SJCRH30 (cell line): ENCODE measurements around the gene INSIG1. TPM values are rescaled to one million over a fixed set of nuclear protein-coding genes. Genes with fewer than 3 reads are reported as not detected.

Experiments
- DNase-seq, 2 experiments: peaks; one replicate each; pipeline ENCODE4 v3.0.0-alpha.2; 2015 to 2020
- H3K27ac ChIP-seq: fragments of 250-450 bp; sonication (Bioruptor Pico); 2 replicates; pipeline ENCODE4 v1.5.1; 2020; ENCODE audit warnings: mild to moderate bottlenecking, moderate library complexity
- H3K27me3 ChIP-seq: fragments of 250-450 bp; sonication (Bioruptor Pico); 2 replicates; pipeline ENCODE4 v1.5.1; 2020; ENCODE audit warnings: mild to moderate bottlenecking, moderate library complexity
- H3K36me3 ChIP-seq: fragments of 250-450 bp; sonication (Bioruptor Pico); 2 replicates; pipeline ENCODE4 v1.5.1; 2020; ENCODE audit warnings: mild to moderate bottlenecking, moderate library complexity
- H3K4me1 ChIP-seq: fragments of 250-450 bp; sonication (Bioruptor Pico); 2 replicates; pipeline ENCODE4 v1.5.1; 2020; ENCODE audit warnings: mild to moderate bottlenecking, moderate library complexity
- H3K4me3 ChIP-seq: fragments of 250-450 bp; sonication (Bioruptor Pico); 2 replicates; pipeline ENCODE4 v1.5.1; 2020; ENCODE audit warnings: mild to moderate bottlenecking, moderate library complexity
- H3K9me3 ChIP-seq: fragments of 250-450 bp; sonication (Bioruptor Pico); replicated peaks from 2 replicates; pipeline ENCODE4 v1.5.1; 2020; ENCODE audit warnings: mild to moderate bottlenecking, moderate library complexity
- total RNA-seq: library from RNA; depleted of rRNA; stranded (reverse); fragments of >200 nt; shearing (Covaris generic); gene quantifications from 2 replicates; pipeline ENCODE4 v1.2.3, GENCODE V29; 2014

The INSIG1 gene
- total RNA-seq, 1 experiment from 2014 or later, result 60.9 TPM

DNA sequence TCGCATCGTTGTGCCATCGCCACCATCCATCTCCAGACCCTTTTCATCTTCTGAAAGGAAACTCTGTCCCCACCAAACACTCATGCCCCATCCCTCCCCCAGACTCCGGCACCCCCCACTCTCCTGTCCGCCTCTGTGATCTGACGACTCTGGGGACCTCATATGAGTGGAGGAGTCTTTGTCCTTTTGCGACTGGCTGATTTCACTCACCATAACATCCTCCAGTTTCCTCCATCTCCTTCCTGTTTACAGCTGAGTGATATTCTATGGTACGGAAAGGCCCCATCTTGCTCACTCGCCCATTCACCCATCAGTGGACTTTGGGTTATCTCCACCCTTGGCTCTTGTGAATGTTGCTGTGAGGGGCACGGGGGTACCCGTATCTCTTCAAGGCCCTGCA, 11.8 kb upstream of the INSIG1 start:
- DNase-seq, result no peak
- Histone ChIP-seq H3K9me3 (no peaks in the 10 kb centered on the region), H3K27me3 (0 out of 2 replicates have a peak, but pooled peaks cover 2% of the 10 kb centered on the region), H3K36me3 (no peaks in the 10 kb centered on the region), H3K4me3 (no peak overlapping the region), H3K4me1 (no peaks in the 10 kb centered on the region), H3K27ac (no peak overlapping the region)

DNA sequence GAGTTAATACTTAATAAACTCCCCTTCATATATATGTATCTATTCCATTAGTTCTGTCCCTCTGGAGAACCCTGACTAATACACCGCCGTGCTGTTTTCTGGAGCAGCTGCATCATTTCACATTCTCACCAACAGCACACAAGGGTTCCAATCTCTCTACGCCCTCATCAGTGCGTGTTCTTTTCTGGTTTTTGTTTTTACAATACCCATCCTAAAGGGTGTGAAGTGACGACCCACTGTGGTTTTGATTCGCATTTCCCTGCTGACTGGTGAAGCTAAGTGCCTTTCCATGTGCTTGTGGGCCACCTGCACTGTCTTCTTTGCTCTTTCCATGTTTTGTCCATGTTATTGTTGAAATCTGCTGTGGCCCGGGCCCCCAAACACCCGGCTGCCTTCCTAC, 11.0 kb upstream of the INSIG1 start:
- DNase-seq, result no peak
- H3K36me3 ChIP-seq, result no peaks in the 10 kb centered on the region
- no peak overlapping the region for H3K27ac ChIP-seq
- no peaks in the 10 kb centered on the region for H3K9me3 ChIP-seq
- H3K4me1 ChIP-seq, result no peaks in the 10 kb centered on the region
- H3K27me3 ChIP-seq, result 0 out of 2 replicates have a peak, but pooled peaks cover 2% of the 10 kb centered on the region
- no peak overlapping the region for H3K4me3 ChIP-seq

DNA sequence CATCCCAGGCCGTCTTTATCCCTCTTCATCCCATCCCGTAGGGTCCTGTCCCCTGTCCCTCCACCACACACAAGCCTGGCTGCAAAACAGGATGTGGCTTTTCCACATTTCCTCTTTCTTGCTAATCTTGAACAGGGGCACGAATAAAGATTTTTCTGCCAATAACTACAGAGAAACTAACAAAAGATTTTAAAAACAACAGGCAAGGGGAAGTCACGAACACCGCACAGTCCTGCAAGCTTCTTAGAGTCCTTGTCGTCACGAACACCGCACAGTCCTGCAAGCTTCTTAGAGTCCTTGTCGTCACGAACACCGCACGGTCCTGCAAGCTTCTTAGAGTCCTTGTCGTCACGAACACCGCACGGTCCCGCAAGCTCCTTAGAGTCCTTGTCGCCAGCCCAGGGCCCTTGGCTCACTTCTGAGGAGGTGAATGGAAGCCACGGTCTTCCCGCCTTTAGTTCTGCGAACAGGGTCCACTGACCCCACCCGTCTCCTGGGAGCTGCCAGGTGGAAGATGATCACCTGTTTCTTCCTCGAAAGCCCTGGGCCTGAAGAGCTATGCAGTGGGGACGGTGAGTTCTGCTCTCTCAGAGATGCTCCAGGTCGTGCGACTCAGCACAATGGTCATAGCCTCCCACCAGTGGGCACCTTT, 10.3 kb upstream of the INSIG1 start:
- Histone ChIP-seq H3K27ac (no peak overlapping the region), H3K4me1 (no peaks in the 10 kb centered on the region), H3K27me3 (0 out of 2 replicates have a peak, but pooled peaks cover 2% of the 10 kb centered on the region), H3K4me3 (no peak overlapping the region), H3K36me3 (no peaks in the 10 kb centered on the region), H3K9me3 (no peaks in the 10 kb centered on the region)
- no peak for DNase-seq

DNA sequence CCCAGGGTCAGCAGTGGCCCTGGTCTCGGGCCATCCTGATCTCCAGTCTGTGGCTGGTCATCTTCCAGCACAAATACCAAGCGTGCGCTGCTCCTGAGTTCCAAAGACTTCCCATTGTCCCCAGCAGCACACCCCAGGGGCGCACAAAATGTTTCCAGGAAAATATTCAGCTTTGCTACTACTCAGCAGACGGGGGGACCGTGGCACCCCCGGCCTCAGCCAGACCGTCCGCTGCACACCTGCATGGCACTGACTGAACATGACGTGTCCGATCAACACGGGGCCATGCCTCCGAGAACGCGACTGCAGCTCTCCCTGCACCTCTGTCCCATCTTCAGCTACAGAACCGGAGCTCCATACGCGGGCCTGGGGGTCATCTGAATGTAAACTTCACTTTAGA, 9.6 kb upstream of the INSIG1 start:
- DNase-seq, result no peak

DNA sequence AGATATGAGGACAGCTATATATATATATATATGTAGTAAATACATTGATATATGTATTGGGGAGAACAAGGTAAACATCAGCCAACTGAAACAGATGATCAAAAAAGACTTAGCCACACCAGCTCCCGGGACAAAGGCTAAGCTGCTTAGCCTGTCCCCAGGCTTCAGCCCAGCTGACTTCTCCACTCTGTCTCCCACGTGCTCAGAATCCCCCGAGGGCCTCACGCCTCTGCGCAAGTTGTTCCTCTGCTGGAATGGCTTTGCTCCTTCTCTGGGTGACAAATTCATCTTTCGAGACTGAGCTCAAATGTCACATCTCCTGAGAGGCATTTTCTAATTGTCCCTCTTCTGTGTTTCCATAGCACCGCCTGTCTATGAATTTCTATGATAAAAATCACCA, 8.6 kb upstream of the INSIG1 start:
- no peaks in the 10 kb centered on the region for H3K9me3 ChIP-seq
- no peak for DNase-seq
- H3K27me3 ChIP-seq, result no peaks in the 10 kb centered on the region
- no peaks in the 10 kb centered on the region for H3K36me3 ChIP-seq
- H3K4me3 ChIP-seq, result no peak overlapping the region
- H3K27ac ChIP-seq, result no peak overlapping the region
- no peaks in the 10 kb centered on the region for H3K4me1 ChIP-seq

More for the DNA sequence above, 9.6 kb upstream of the INSIG1 start:
- Histone ChIP-seq H3K9me3 (no peaks in the 10 kb centered on the region), H3K27ac (no peak overlapping the region), H3K36me3 (no peaks in the 10 kb centered on the region), H3K4me3 (no peak overlapping the region), H3K4me1 (no peaks in the 10 kb centered on the region), H3K27me3 (no peaks in the 10 kb centered on the region)

DNA sequence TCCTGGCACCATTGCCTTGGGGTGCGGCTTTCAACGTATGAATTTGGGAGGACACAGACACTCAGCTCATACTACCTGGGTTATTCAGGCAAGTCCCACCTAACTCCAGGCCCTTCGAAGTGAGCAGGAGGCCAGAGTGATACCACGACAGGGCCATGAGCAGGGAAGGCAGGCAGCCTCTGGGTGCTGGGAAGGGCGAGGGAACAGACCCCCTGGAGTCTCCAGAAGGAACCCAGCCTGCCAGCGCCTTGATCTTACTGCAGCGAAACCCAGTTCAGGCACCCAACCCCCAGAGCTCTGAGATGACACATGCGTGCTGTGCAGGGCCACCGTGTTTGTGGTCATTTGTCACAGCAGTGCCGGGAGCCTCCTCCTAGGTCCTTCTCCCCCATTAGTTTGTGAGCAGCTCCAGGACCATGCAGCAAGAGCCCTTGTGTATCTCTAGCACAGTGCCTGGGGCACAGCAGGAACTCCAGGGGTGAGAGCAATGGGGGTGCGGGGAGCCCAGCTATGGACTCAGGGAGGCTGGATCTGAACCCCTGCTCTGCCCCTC, 7.7 kb upstream of the INSIG1 start:
- H3K4me3 ChIP-seq, result no peak overlapping the region
- H3K9me3 ChIP-seq, result no peaks in the 10 kb centered on the region
- H3K27me3 ChIP-seq, result 0 out of 2 replicates have a peak, but pooled peaks cover 3% of the 10 kb centered on the region
- H3K36me3 ChIP-seq, result no peaks in the 10 kb centered on the region
- no peak overlapping the region for H3K27ac ChIP-seq
- no peaks in the 10 kb centered on the region for H3K4me1 ChIP-seq
- DNase-seq, result no peak

DNA sequence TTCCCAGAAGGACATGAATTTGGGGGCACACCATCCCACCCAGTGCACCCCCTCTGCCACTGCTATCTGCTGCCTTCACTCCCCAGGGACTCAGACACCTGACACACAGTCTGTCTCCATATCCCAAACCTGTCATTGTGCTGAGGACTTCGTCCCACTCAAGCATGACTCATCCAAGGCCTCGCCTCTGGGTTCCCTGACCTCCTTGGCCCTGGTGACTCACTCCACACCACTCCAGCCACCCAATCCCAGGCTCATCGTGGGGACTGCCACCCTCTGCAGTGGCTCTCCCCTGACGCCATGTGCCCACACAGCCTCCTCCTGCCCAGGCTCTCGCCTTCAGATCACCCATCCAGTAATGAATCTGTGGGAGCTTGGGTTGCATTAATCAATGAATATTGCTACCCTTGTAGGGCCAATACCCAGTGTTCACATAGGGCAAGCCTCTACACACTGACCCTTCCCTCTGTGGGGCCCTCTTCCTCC, 6.6 kb upstream of the INSIG1 start:
- Histone ChIP-seq H3K4me1 (no peaks in the 10 kb centered on the region), H3K4me3 (no peak overlapping the region), H3K9me3 (no peaks in the 10 kb centered on the region), H3K27ac (no peak overlapping the region), H3K27me3 (0 out of 2 replicates have a peak, but pooled peaks cover 3% of the 10 kb centered on the region), H3K36me3 (no peaks in the 10 kb centered on the region)
- DNase-seq, result peak in 1 of 2 experiments; percentile 26

DNA sequence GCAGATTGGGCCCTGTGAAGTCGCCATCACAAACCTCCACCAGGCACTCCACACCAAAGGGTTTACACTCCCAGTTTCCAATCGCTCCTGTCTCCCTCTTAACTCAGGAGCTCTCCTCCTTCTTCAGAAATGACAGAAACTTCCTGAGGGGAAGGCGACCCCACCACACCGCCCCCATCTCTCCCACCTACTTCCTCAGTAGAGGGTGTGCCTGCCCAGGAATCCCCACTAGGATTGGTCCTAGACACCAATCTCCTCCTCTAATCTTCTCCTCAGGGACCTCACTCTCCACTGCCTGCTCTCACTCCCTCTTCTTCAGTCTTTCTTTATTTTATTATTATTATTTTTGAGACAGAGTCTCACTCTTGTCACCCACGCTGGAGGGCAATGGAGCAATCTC, 5.9 kb upstream of the INSIG1 start:
- DNase-seq, result no peak
- Histone ChIP-seq H3K4me1 (no peaks in the 10 kb centered on the region), H3K36me3 (no peaks in the 10 kb centered on the region), H3K4me3 (no peak overlapping the region), H3K27me3 (0 out of 2 replicates have a peak, but pooled peaks cover 3% of the 10 kb centered on the region), H3K27ac (no peak overlapping the region), H3K9me3 (no peaks in the 10 kb centered on the region)

DNA sequence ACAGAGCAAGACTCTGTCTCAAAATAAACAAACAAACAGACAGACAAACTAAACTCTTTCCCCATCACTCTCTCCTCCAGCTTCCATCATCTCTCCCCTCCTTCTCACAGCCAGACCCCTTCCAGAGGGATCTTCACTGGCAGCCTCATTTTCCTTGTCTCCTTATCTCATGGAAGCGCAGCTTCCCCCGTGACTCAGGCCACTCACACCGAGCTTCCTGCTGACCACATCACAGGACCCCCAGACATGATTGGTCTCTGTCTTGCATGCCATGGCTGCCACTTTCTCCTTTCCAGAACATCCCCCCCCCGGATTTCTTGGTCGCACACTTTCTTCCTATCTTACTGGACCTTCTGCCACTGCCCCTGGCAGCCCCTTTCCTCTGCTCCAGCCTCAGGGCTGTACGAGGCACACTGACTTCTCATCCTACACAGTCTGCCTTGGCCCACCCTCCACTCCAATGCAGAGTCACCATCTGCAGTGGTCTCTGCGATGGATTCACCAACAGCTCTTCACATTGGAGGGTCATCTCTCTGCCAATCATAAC, 4.9 kb upstream of the INSIG1 start:
- Histone ChIP-seq H3K27ac (no peak overlapping the region), H3K4me1 (no peaks in the 10 kb centered on the region), H3K4me3 (no peak overlapping the region), H3K9me3 (no peaks in the 10 kb centered on the region), H3K27me3 (0 out of 2 replicates have a peak, but pooled peaks cover 3% of the 10 kb centered on the region), H3K36me3 (no peaks in the 10 kb centered on the region)
- DNase-seq, result no peak

DNA sequence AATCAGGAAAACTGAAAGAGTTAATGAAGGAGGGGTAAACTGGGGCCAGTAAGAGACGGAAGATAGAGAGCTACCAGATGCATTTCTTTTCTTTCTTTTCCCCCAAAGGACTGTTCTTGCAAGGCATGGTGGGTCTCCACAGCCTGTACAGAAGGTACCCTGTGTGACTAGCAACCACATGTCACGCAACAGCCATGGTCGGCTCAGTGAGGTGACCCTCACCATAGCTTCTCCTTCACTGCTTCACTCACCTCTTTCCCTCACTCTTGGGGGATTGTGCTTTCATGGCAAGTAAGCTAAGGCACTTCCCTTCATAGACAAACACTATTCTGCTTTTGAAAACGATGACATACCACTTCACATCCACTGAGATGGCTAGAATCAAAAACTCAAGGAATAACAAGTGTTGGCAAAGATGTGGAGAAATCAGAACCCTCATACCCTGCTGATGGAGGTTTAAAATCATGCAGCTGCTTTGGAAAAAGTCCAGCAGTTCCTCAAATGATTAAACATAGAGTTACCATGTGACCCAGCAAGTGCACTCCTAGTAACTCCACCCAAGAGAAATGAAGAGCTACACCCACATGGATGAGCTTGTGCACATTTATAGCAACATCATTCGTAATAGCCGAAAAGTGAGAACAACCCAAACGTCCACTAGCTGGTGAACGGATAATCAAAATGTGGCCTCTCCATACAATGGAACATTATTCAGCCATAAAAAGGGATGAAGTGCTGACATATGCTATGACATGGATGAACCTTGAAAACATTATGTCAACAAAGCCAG, 3.8 kb upstream of the INSIG1 start:
- H3K36me3 ChIP-seq, result no peaks in the 10 kb centered on the region
- DNase-seq, result no peak
- no peaks in the 10 kb centered on the region for H3K4me1 ChIP-seq
- H3K27me3 ChIP-seq, result 0 out of 2 replicates have a peak, but pooled peaks cover 3% of the 10 kb centered on the region
- H3K4me3 ChIP-seq, result no peak overlapping the region
- no peak overlapping the region for H3K27ac ChIP-seq
- no peaks in the 10 kb centered on the region for H3K9me3 ChIP-seq

DNA sequence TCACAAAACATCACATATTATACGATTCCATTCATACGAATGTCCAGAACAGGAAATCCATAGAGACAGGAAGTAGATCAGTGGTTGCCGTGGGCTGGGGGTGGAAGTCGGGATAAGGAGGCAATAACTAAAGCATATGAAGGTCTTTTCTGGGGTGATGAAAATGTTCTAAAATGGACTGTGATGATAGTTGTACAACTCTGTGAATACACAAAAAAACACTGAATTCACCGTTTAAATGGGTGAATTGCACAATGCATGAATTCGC, 3.2 kb upstream of the INSIG1 start:
- no peak overlapping the region for H3K27ac ChIP-seq
- peaks cover under 1% of the 10 kb centered on the region; the same call in 1 of the 2 replicates for H3K4me1 ChIP-seq
- no peak overlapping the region for H3K4me3 ChIP-seq
- H3K9me3 ChIP-seq, result no peaks in the 10 kb centered on the region
- H3K27me3 ChIP-seq, result 0 out of 2 replicates have a peak, but pooled peaks cover 3% of the 10 kb centered on the region
- H3K36me3 ChIP-seq, result no peaks in the 10 kb centered on the region
- DNase-seq, result no peak

DNA sequence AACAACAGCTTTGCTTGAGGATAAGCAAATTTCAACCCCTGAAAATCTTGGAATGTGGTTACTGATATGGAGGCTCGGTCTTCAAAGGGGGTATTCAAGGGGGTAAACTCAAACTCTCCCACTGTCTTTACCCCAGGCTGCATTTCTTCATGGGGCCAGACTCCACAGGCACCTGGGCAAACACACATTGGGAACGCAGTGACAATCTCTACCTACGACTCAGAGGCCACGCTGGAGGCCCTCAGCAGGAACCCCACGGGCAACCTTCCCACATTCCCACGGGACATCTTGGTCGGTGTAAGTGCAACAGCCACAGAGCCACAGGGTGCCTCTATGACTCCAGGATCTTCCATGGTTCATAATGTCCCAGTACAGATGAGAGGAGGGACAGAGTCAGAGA, 2.2 kb upstream of the INSIG1 start:
- Histone ChIP-seq H3K27ac (no peak overlapping the region), H3K27me3 (0 out of 2 replicates have a peak, but pooled peaks cover 3% of the 10 kb centered on the region), H3K36me3 (no peaks in the 10 kb centered on the region; the same call in 1 of the 2 replicates), H3K4me3 (no peak overlapping the region), H3K9me3 (no peaks in the 10 kb centered on the region), H3K4me1 (peaks cover 3% of the 10 kb centered on the region; the same call in 1 of the 2 replicates)
- DNase-seq, result no peak

DNA sequence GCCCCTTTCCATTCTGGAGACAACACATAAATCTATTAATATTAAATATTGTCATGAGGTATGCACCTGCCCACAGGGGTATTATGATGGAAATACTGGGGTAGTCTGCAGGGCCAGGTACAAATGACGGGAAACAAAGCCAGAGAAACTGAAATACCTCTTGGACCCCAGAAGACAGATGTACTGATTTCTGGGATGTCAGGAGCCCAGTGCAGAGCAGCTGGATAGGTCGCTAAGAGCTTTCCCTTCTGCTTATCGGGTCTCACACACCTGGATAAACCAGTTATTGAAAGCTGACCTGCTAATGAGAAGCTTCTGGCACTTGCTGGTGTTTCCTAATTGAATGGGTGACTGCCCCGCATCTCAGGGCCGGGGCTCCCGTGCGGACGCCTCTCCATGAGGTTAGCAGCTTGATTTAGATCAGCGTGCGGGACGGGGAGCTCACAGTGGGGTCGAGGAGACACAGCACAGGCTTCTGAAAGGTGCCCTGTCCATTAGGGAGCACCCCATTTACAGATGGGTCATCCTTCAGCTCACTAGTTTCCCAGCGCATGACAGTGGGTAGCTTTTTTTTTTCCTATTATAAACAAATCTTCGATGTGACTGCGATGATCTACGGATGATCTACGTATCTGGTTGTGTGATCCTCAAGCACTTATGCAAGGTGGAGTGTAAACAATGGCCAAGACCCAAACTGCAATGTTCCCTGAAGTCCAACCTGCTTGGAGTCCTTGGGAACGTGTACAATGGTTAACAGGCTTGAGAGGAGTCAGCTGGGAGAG, 1.5 kb upstream of the INSIG1 start:
- Histone ChIP-seq H3K36me3 (no peaks in the 10 kb centered on the region; the same call in 1 of the 2 replicates), H3K27me3 (0 out of 2 replicates have a peak, but pooled peaks cover 3% of the 10 kb centered on the region), H3K4me3 (peak overlapping the region; percentile 86)

More for the DNA sequence above, 1.5 kb upstream of the INSIG1 start:
- Histone ChIP-seq H3K4me1 (peaks cover 3% of the 10 kb centered on the region; the same call in 1 of the 2 replicates), H3K9me3 (no peaks in the 10 kb centered on the region), H3K27ac (no peak overlapping the region)
- DNase-seq, result no peak
